H1 (cell line): ENCODE measurements around the gene SP5. TPM values are rescaled to one million over a fixed set of nuclear protein-coding genes. Genes with fewer than 3 reads are reported as not detected.
"Not testable (repeated sequence)": the region's sequence is repeated elsewhere in the genome, so short reads cannot be mapped to it uniquely, and the experiment has no call there.

Experiments
- CTCF ChIA-PET: fragments of 300-600 bp; sonication (Branson Sonifier 250); formaldehyde crosslinking; loops from one replicate; lab custom pipeline; 2021; ENCODE audit not compliant: partially characterized antibody; lab: Charles Lee
- POLR2A ChIA-PET: fragments of 300-600 bp; sonication (Branson Sonifier 250); formaldehyde crosslinking; loops from one replicate; lab custom pipeline; 2021; ENCODE audit warnings: inconsistent platforms; ENCODE audit not compliant: partially characterized antibody; lab: Charles Lee
- DNase-seq, 2 experiments: peaks; one replicate each; pipeline versions ENCODE4 v3.0.0 to v3.0.0-alpha.2; 2010 to 2022; ENCODE audit warnings: low spot score in 2 of 2, low read depth in 1 of 2, mixed read lengths in 1 of 2
- FAIRE-seq: peaks from 2 replicates; lab custom pipeline; 2011; peaks lifted over from hg19 to GRCh38; lab: Jason Lieb, UNC
- H2AFZ ChIP-seq: 2 replicates; pipeline ENCODE4 v1.8.1; 2012; ENCODE audit warnings: low read length, inconsistent platforms
- H2AK5ac ChIP-seq: 2 replicates; pipeline ENCODE4 v1.6.1; 2013; ENCODE audit warnings: low read depth, low read length
- H2BK120ac ChIP-seq: replicated peaks from 2 replicates; pipeline ENCODE3; 2013; ENCODE audit warnings: low read depth, low read length, inconsistent platforms
- H2BK12ac ChIP-seq: 2 replicates; pipeline ENCODE4 v1.6.1; 2013; ENCODE audit warnings: low read depth, low read length
- H2BK15ac ChIP-seq: 2 replicates; pipeline ENCODE4 v1.6.1; 2013; ENCODE audit warnings: low read length
- H2BK20ac ChIP-seq: 2 replicates; pipeline ENCODE4 v1.6.1; 2013; ENCODE audit warnings: low read length
- H2BK5ac ChIP-seq: 2 replicates; pipeline ENCODE4 v1.6.1; 2013; ENCODE audit warnings: low read depth, low read length
- H3K14ac ChIP-seq: 2 replicates; pipeline ENCODE4 v1.6.1; 2013; ENCODE audit warnings: inconsistent platforms; ENCODE audit not compliant: insufficient read length
- H3K18ac ChIP-seq: 2 replicates; pipeline ENCODE4 v1.6.1; 2013; ENCODE audit warnings: low read length; ENCODE audit errors: extremely low read depth
- H3K23ac ChIP-seq: 2 replicates; pipeline ENCODE4 v1.6.1; 2013; ENCODE audit warnings: inconsistent platforms; ENCODE audit not compliant: insufficient read length
- H3K23me2 ChIP-seq: 2 replicates; pipeline ENCODE4 v1.6.1; 2013; ENCODE audit warnings: low read depth, low read length
- H3K27ac ChIP-seq: 2 replicates; pipeline ENCODE4 v1.6.1; 2011; ENCODE audit warnings: low read depth, low read length, inconsistent platforms
- H3K27me3 ChIP-seq, 4 experiments: replicated peaks in 1 of 4; 1 replicate in 1 of 4; 2 replicates in 3 of 4; pipeline versions ENCODE4 v1.6.1 to v1.8.1; 2011 to 2013; ENCODE audit warnings: low read length in 3 of 4, mild to moderate bottlenecking in 3 of 4, inconsistent platforms in 2 of 4, mixed read lengths in 2 of 4, moderate library complexity in 1 of 4; ENCODE audit not compliant: control insufficient read depth in 3 of 4, insufficient read depth in 3 of 4; ENCODE audit errors: extremely low read depth in 1 of 4
- H3K36me3 ChIP-seq, 4 experiments: 2 replicates each; pipeline versions ENCODE4 v1.6.1 to v1.8.1; 2011 to 2013; ENCODE audit warnings: mild to moderate bottlenecking in 4 of 4, low read length in 3 of 4, moderate library complexity in 2 of 4, control low read depth in 1 of 4, inconsistent platforms in 1 of 4; ENCODE audit not compliant: insufficient read depth in 4 of 4, control insufficient read depth in 2 of 4
- H3K4ac ChIP-seq: replicated peaks from 2 replicates; pipeline ENCODE3; 2013; ENCODE audit warnings: low read length, low read depth, mixed read lengths, inconsistent platforms; ENCODE audit not compliant: insufficient read length
- H3K4me1 ChIP-seq, 4 experiments: replicated peaks in 1 of 4; 1 replicate in 1 of 4; 2 replicates in 3 of 4; pipeline versions ENCODE4 v1.6.1 to v1.8.1; 2011 to 2013; ENCODE audit warnings: low read length in 3 of 4, inconsistent platforms in 2 of 4, mixed read lengths in 1 of 4; ENCODE audit not compliant: insufficient read depth in 4 of 4, control insufficient read depth in 3 of 4
- H3K4me2 ChIP-seq, 2 experiments: 2 replicates each; pipeline versions ENCODE4 v1.6.1 to v1.8.1; 2011 to 2013; ENCODE audit warnings: low read depth in 2 of 2, low read length in 2 of 2, control low read depth in 1 of 2, inconsistent platforms in 1 of 2, mild to moderate bottlenecking in 1 of 2; ENCODE audit not compliant: insufficient read depth in 1 of 2
- H3K4me3 ChIP-seq, 4 experiments: fragments of 200-600, 300-600 bp in 1 of 4; sonication (generic), shearing (Covaris generic), sonication (Bioruptor Twin) in 1 of 4; 2 replicates each; pipeline versions ENCODE4 v1.5.1 to v1.8.1; 2011 to 2016; ENCODE audit warnings: low read length in 4 of 4, low read depth in 3 of 4, control low read depth in 2 of 4, inconsistent platforms in 2 of 4, mild to moderate bottlenecking in 2 of 4, mixed read lengths in 1 of 4, moderate library complexity in 1 of 4; ENCODE audit not compliant: insufficient read depth in 2 of 4; ENCODE audit errors: extremely low read depth in 1 of 4
- H3K56ac ChIP-seq: replicated peaks from 2 replicates; pipeline ENCODE3; 2013; ENCODE audit warnings: low read depth, mild to moderate bottlenecking, mixed read lengths, low read length, inconsistent platforms; ENCODE audit not compliant: insufficient read length
- H3K79me1 ChIP-seq: 2 replicates; pipeline ENCODE4 v1.6.1; 2013; ENCODE audit warnings: low read depth, low read length, control low read depth
- H3K79me2 ChIP-seq, 2 experiments: 2 replicates each; pipeline versions ENCODE4 v1.6.1 to v1.8.1; 2012 to 2013; ENCODE audit warnings: low read length in 2 of 2, mild to moderate bottlenecking in 2 of 2, inconsistent platforms in 1 of 2; ENCODE audit not compliant: insufficient read depth in 2 of 2, control insufficient read depth in 1 of 2
- H3K9ac ChIP-seq, 4 experiments: replicated peaks in 1 of 4; 1 replicate in 1 of 4; 2 replicates in 3 of 4; pipeline versions ENCODE4 v1.6.1 to v1.8.1; 2011 to 2013; ENCODE audit warnings: low read depth in 3 of 4, low read length in 3 of 4, control low read depth in 2 of 4, mild to moderate bottlenecking in 2 of 4, moderate library complexity in 2 of 4, inconsistent platforms in 1 of 4; ENCODE audit errors: extremely low read depth in 1 of 4
- H3K9me3 ChIP-seq, 2 experiments: 2 replicates each; pipeline versions ENCODE4 v1.6.1 to v1.8.1; 2012 to 2013; ENCODE audit warnings: mild to moderate bottlenecking in 2 of 2, moderate library complexity in 2 of 2, control low read depth in 1 of 2, inconsistent platforms in 1 of 2, low read depth in 1 of 2, low read length in 1 of 2, mixed read lengths in 1 of 2; ENCODE audit not compliant: insufficient read depth in 2 of 2
- H4K20me1 ChIP-seq, 2 experiments: replicated peaks in 1 of 2; 2 replicates each; pipeline versions ENCODE3 to v1.8.1; 2011 to 2013; ENCODE audit warnings: inconsistent platforms in 2 of 2, low read length in 2 of 2, mild to moderate bottlenecking in 1 of 2; ENCODE audit not compliant: insufficient read depth in 2 of 2, control insufficient read depth in 1 of 2
- H4K5ac ChIP-seq: 2 replicates; pipeline ENCODE4 v1.6.1; 2013; ENCODE audit warnings: low read length, low read depth, mixed read lengths, inconsistent platforms; ENCODE audit not compliant: insufficient read length
- H4K8ac ChIP-seq: 2 replicates; pipeline ENCODE4 v1.8.0; 2013; ENCODE audit warnings: mild to moderate bottlenecking, moderate library complexity, low read length, inconsistent platforms; ENCODE audit not compliant: insufficient read depth; ENCODE audit errors: extremely low read depth
- H4K91ac ChIP-seq: replicated peaks from 2 replicates; pipeline ENCODE3; 2013; ENCODE audit warnings: low read length, mixed read lengths, inconsistent platforms; ENCODE audit not compliant: insufficient read length
- BCL11A ChIP-seq, 2 experiments: IDR thresholded peaks; one replicate each; pipeline ENCODE4 v1.6.1; 2011; ENCODE audit warnings: low read depth in 2 of 2, low read length in 2 of 2, mild to moderate bottlenecking in 2 of 2
- EGR1 ChIP-seq: IDR thresholded peaks from 2 replicates; pipeline ENCODE4 v1.6.1; 2011; ENCODE audit warnings: low read depth, low read length, borderline replicate concordance
- EP300 ChIP-seq, 2 experiments: IDR thresholded peaks; 1 replicate in 1 of 2; 2 replicates in 1 of 2; pipeline ENCODE4 v1.6.1; 2011 to 2012; ENCODE audit warnings: low read depth in 2 of 2, low read length in 2 of 2, mild to moderate bottlenecking in 2 of 2, borderline replicate concordance in 1 of 2, inconsistent platforms in 1 of 2, moderate library complexity in 1 of 2
- GTF2F1 ChIP-seq: IDR thresholded peaks from 2 replicates; pipeline ENCODE4 v1.6.1; 2012; ENCODE audit warnings: low read depth, low read length, improper control_type of control experiment, borderline replicate concordance
- HDAC6 ChIP-seq: IDR thresholded peaks from one replicate; pipeline ENCODE4 v1.7.1; 2012; ENCODE audit warnings: low read depth, mild to moderate bottlenecking, inconsistent platforms, low read length, moderate library complexity
- WGBS, 2 experiments: shearing (Covaris generic) in 1 of 2; methylation state at CpG; one replicate each; pipeline versions ENCODE4 v1.1.6 to v1.1.7; 2013 to 2015; ENCODE audit warnings: low lambda C conversion rate in 2 of 2, mixed read lengths in 2 of 2, inconsistent platforms in 1 of 2, low coverage in 1 of 2, missing lambda C conversion rate in 1 of 2; ENCODE audit not compliant: insufficient replicate concordance in 2 of 2, insufficient coverage in 1 of 2, insufficient read length in 1 of 2; ENCODE audit errors: extremely low coverage in 1 of 2, missing lambda C conversion rate in 1 of 2; 5-methylcytosine and 5-hydroxymethylcytosine counted together
- polyA plus RNA-seq, 7 experiments: library from polyadenylated mRNA; depleted of rRNA in 3 of 7; stranded (reverse) in 5 of 7; unstranded in 2 of 7; fragments of >200 nt in 5 of 7; fragments of 200-250 nt in 2 of 7; gene quantifications; 1 replicate in 5 of 7; 2 replicates in 1 of 7; 4 replicates in 1 of 7; pipeline versions ENCODE4 v1.2.1 to v1.2.3, GENCODE V29; 2011 to 2013; ENCODE audit warnings: missing spikeins in 2 of 7, mixed read lengths in 2 of 7
- total RNA-seq: library from RNA; stranded (reverse); fragmentation: NEBNext Ultra II Directional; extraction: Animal tissue kit (Norgen Biotek cat#: 25700); gene quantifications from 2 replicates; pipeline ENCODE4 v1.2.1, GENCODE V29; 2021
- TF ChIP-seq, protein P1 (sequence below): IDR thresholded peaks from 2 replicates; pipeline ENCODE4 v1.6.1; 2011; ENCODE audit warnings: low read depth, mild to moderate bottlenecking, low read length; ENCODE audit not compliant: insufficient read depth

The SP5 gene
- total and polyA plus RNA-seq, 2 of the 8 experiments (the other 6 are each of a cell fraction or from before 2014, with no cell fraction given) = 0.17 TPM; not detected in 1

DNA sequence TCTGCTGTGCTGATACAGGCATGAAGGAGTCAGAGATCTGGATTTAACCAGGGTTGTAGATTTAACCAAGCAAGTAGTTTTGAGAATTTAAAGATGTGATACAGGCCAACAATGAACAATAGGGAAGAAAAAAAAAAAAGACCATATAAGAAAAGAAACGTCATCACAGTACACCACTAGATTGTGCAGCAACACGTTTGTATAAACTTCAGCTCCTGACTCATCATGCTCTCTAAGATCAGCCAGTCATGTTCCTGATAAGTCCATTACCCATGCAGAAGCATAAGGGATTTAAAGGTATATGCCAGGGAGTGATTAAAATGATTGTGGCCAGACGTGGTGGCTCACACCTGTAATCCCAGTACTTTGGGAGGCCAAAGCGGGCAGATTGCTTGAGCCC lies 32.8 kb downstream of the SP5 start (continued):
- no peak for TF ChIP-seq EGR1
- TF ChIP-seq, protein P1, sequence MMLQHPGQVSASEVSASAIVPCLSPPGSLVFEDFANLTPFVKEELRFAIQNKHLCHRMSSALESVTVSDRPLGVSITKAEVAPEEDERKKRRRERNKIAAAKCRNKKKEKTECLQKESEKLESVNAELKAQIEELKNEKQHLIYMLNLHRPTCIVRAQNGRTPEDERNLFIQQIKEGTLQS = no peak
- no peak for TF ChIP-seq HDAC6
- no peak for TF ChIP-seq GTF2F1
- no peak for TF ChIP-seq EP300 (IDR thresholded peaks at IDR 0.05; ENCODE audit: borderline replicate concordance in 1 of 2, low read depth in 2 of 2, low read length in 2 of 2)
- no peak for TF ChIP-seq BCL11A (IDR thresholded peaks at IDR 0.05; ENCODE audit: low read depth in 2 of 2, low read length in 2 of 2)

DNA sequence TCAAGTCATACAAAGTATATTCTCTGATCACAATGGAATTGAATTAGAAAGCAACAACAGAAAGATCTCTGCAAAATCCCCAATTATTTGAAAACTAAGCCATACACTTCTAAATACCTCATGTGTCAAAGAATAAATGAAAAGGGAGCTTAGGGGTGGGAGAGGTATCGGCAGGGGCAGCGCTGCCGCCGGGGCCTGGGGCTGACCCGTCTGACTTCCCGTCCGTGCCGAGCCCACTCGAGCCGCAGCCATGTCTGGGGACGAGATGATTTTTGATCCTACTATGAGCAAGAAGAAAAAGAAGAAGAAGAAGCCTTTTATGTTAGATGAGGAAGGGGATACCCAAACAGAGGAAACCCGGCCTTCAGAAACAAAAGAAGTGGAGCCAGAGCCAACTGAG lies 36.4 kb downstream of the SP5 start:
- H2BK15ac ChIP-seq, H3K56ac ChIP-seq, DNase-seq, H3K27me3 ChIP-seq, H3K4ac ChIP-seq, H3K23me2 ChIP-seq, H3K36me3 ChIP-seq, H3K18ac ChIP-seq, H2BK120ac ChIP-seq, H4K91ac ChIP-seq, H3K9ac ChIP-seq, H3K9me3 ChIP-seq, H2AFZ ChIP-seq, H2BK12ac ChIP-seq, H4K5ac ChIP-seq, H3K27ac ChIP-seq, H3K14ac ChIP-seq, H4K8ac ChIP-seq, H3K23ac ChIP-seq, H4K20me1 ChIP-seq, H2BK5ac ChIP-seq, H3K79me1 ChIP-seq, H3K4me1 ChIP-seq, POLR2A ChIA-PET, H3K4me3 ChIP-seq, H2BK20ac ChIP-seq, H3K79me2 ChIP-seq, FAIRE-seq, H3K4me2 ChIP-seq, H2AK5ac ChIP-seq: not testable (repeated sequence)
- CTCF ChIA-PET = interaction anchor here (0.6 kb wide), 1 partner anchor 217 kb away, joined by 3 read pairs; no protein-coding TSS in a partner anchor
- whole genome bisulfite sequencing, 2 experiments = 93% methylated on average over 12 of the region's 12 CpGs; no CpG with 5 or more reads in 1 of the 2 experiments
